HEK293 (cell line): ENCODE measurements around the gene USP1.

ENCODE experiments used
- CTCF ChIA-PET: fragments of 350-600 bp; formaldehyde crosslinking; extraction: SDS; loops from one replicate; lab custom pipeline; 2021; ENCODE audit warnings: antibody characterized with exemption; lab: Yijun Ruan, JAX
- POLR2A ChIA-PET: fragments of 300-600 bp; formaldehyde crosslinking; extraction: SDS; loops from one replicate; lab custom pipeline; 2020; ENCODE audit warnings: antibody characterized with exemption, inconsistent platforms; lab: Yijun Ruan, JAX
- H3K27ac ChIP-seq: fragments of 200-500 bp; sonication (Bioruptor generic); 2 replicates; pipeline ENCODE4 v1.5.1; 2014; ENCODE audit warnings: low read depth, low read length, control low read depth, inconsistent platforms; ENCODE audit errors: extremely low read depth
- H3K36me3 ChIP-seq, 2 experiments: fragments of 200-500 bp in 1 of 2; sonication (Bioruptor generic) in 1 of 2; 1 replicate in 1 of 2; 2 replicates in 1 of 2; pipeline ENCODE4 v1.5.1; 2014 to 2017; ENCODE audit warnings: inconsistent platforms in 2 of 2, low read length in 2 of 2; ENCODE audit not compliant: control insufficient read depth in 2 of 2, insufficient read depth in 1 of 2
- H3K4me1 ChIP-seq: fragments of 200-500 bp; sonication (Bioruptor generic); 2 replicates; pipeline ENCODE4 v1.5.1; 2014; ENCODE audit warnings: mild to moderate bottlenecking, low read length, inconsistent platforms; ENCODE audit not compliant: control insufficient read depth, insufficient read depth
- H3K4me3 ChIP-seq: 2 replicates; pipeline ENCODE4 v1.5.1; 2011; ENCODE audit warnings: low read depth, mild to moderate bottlenecking, control low read depth, low read length, moderate library complexity
- H3K9me3 ChIP-seq: fragments of 200-500 bp; sonication (Bioruptor generic); 2 replicates; pipeline ENCODE4 v1.5.1; 2014; ENCODE audit warnings: low read depth, low read length, inconsistent platforms; ENCODE audit not compliant: control insufficient read depth, insufficient read depth
- BCL11B ChIP-seq: fragments of 450-650 bp; formaldehyde crosslinking; IDR thresholded peaks from 2 replicates; pipeline ENCODE4 v1.5.1; 2016; ENCODE audit warnings: low read depth, missing biosample characterization, missing genetic modification characterization
- IKZF3 ChIP-seq: fragments of 450-650 bp; IDR thresholded peaks from 2 replicates; pipeline ENCODE4 v1.5.0; 2018; ENCODE audit warnings: missing biosample characterization, mild to moderate bottlenecking, missing genetic modification characterization, moderate library complexity
- KLF7 ChIP-seq: fragments of 450-650 bp; formaldehyde crosslinking; IDR thresholded peaks from 2 replicates; pipeline ENCODE4 v1.5.1; 2016; ENCODE audit warnings: missing biosample characterization, missing genetic modification characterization, borderline replicate concordance
- OSR2 ChIP-seq: fragments of 450-650 bp; formaldehyde crosslinking; IDR thresholded peaks from 2 replicates; pipeline ENCODE4 v1.5.1; 2016; ENCODE audit warnings: missing biosample characterization, missing genetic modification characterization
- RBAK ChIP-seq: fragments of 450-650 bp; formaldehyde crosslinking; IDR thresholded peaks from 2 replicates; pipeline ENCODE4 v1.5.1; 2016; ENCODE audit warnings: missing biosample characterization, missing genetic modification characterization
- SCRT1 ChIP-seq: fragments of 450-650 bp; formaldehyde crosslinking; IDR thresholded peaks from 2 replicates; pipeline ENCODE4 v1.5.1; 2016; ENCODE audit warnings: missing biosample characterization, missing genetic modification characterization, borderline replicate concordance
- ZFP37 ChIP-seq: fragments of 450-650 bp; formaldehyde crosslinking; IDR thresholded peaks from 2 replicates; pipeline ENCODE4 v1.5.1; 2016; ENCODE audit warnings: missing biosample characterization, missing genetic modification characterization
- ZFP41 ChIP-seq: fragments of 450-650 bp; formaldehyde crosslinking; IDR thresholded peaks from 2 replicates; pipeline ENCODE4 v1.5.1; 2016; ENCODE audit warnings: missing biosample characterization, missing genetic modification characterization, borderline replicate concordance
- ZNF121 ChIP-seq: fragments of 450-650 bp; formaldehyde crosslinking; IDR thresholded peaks from 2 replicates; pipeline ENCODE4 v1.5.1; 2016; ENCODE audit warnings: missing biosample characterization, missing genetic modification characterization
- ZNF214 ChIP-seq: fragments of 450-650 bp; formaldehyde crosslinking; IDR thresholded peaks from 2 replicates; pipeline ENCODE4 v1.5.1; 2017; ENCODE audit warnings: missing biosample characterization, mild to moderate bottlenecking, missing genetic modification characterization, borderline replicate concordance
- ZNF274 ChIP-seq, 2 experiments: fragments of 200-500 bp in 1 of 2; fragments of 450-650 bp in 1 of 2; sonication (Bioruptor generic) in 1 of 2; formaldehyde crosslinking in 1 of 2; IDR thresholded peaks; 2 replicates each; pipeline versions ENCODE4 v1.5.1 to v1.6.1; 2014 to 2016; ENCODE audit warnings: borderline replicate concordance in 1 of 2, inconsistent platforms in 1 of 2, low read length in 1 of 2, missing biosample characterization in 1 of 2, missing genetic modification characterization in 1 of 2
- ZNF311 ChIP-seq: fragments of 450-650 bp; formaldehyde crosslinking; IDR thresholded peaks from 2 replicates; pipeline ENCODE4 v1.5.1; 2017; ENCODE audit warnings: missing biosample characterization, missing genetic modification characterization, borderline replicate concordance
- ZNF416 ChIP-seq: fragments of 450-650 bp; formaldehyde crosslinking; IDR thresholded peaks from 2 replicates; pipeline ENCODE4 v1.5.1; 2016; ENCODE audit warnings: missing biosample characterization, missing genetic modification characterization
- ZNF555 ChIP-seq: fragments of 450-650 bp; formaldehyde crosslinking; conservative IDR thresholded peaks from 2 replicates; pipeline ENCODE4 v1.5.1; 2017; ENCODE audit warnings: missing biosample characterization, mild to moderate bottlenecking, missing genetic modification characterization, inconsistent platforms
- ZNF571 ChIP-seq: fragments of 450-650 bp; formaldehyde crosslinking; IDR thresholded peaks from 2 replicates; pipeline ENCODE4 v1.5.0; 2017; ENCODE audit warnings: missing biosample characterization, missing genetic modification characterization
- ZNF623 ChIP-seq: fragments of 450-650 bp; formaldehyde crosslinking; IDR thresholded peaks from 2 replicates; pipeline ENCODE4 v1.5.1; 2016; ENCODE audit warnings: missing biosample characterization, missing genetic modification characterization
- ZNF76 ChIP-seq: fragments of 450-650 bp; formaldehyde crosslinking; IDR thresholded peaks from 2 replicates; pipeline ENCODE4; 2016; ENCODE audit warnings: low read depth, missing biosample characterization, missing genetic modification characterization, borderline replicate concordance
- ZNF776 ChIP-seq: fragments of 450-650 bp; formaldehyde crosslinking; IDR thresholded peaks from 2 replicates; pipeline ENCODE4 v1.5.0; 2017; ENCODE audit warnings: missing biosample characterization, missing genetic modification characterization, borderline replicate concordance
- ZNF777 ChIP-seq: fragments of 450-650 bp; formaldehyde crosslinking; IDR thresholded peaks from 2 replicates; pipeline ENCODE4 v1.5.1; 2017; ENCODE audit warnings: missing biosample characterization, missing genetic modification characterization, borderline replicate concordance
- ZNF843 ChIP-seq: fragments of 450-650 bp; formaldehyde crosslinking; IDR thresholded peaks from 2 replicates; pipeline ENCODE4 v1.5.1; 2016; ENCODE audit warnings: missing biosample characterization, missing genetic modification characterization
- TF ChIP-seq, protein P1 (sequence below): sonication (generic); formaldehyde crosslinking; IDR thresholded peaks from 2 replicates; pipeline ENCODE4 v1.8.1; 2022; ENCODE audit warnings: mild to moderate bottlenecking, moderate library complexity, missing genetic modification reagents
- TF ChIP-seq, protein P2 (sequence below): fragments of 450-650 bp; formaldehyde crosslinking; IDR thresholded peaks from 2 replicates; pipeline ENCODE4 v1.5.0; 2017; ENCODE audit warnings: missing biosample characterization, missing genetic modification characterization, borderline replicate concordance
- TF ChIP-seq, protein P3 (sequence below): fragments of 450-650 bp; formaldehyde crosslinking; IDR thresholded peaks from 2 replicates; pipeline ENCODE4 v1.5.1; 2016; ENCODE audit warnings: missing biosample characterization, missing genetic modification characterization
- TF ChIP-seq, protein P4 (sequence below): fragments of 450-650 bp; formaldehyde crosslinking; IDR thresholded peaks from 2 replicates; pipeline ENCODE4 v1.5.1; 2017; ENCODE audit warnings: missing biosample characterization, missing genetic modification characterization
- TF ChIP-seq, protein P5 (sequence below): fragments of 450-650 bp; formaldehyde crosslinking; IDR thresholded peaks from 2 replicates; pipeline ENCODE4 v1.5.1; 2016; ENCODE audit warnings: missing biosample characterization, missing genetic modification characterization

Gene USP1

DNA sequence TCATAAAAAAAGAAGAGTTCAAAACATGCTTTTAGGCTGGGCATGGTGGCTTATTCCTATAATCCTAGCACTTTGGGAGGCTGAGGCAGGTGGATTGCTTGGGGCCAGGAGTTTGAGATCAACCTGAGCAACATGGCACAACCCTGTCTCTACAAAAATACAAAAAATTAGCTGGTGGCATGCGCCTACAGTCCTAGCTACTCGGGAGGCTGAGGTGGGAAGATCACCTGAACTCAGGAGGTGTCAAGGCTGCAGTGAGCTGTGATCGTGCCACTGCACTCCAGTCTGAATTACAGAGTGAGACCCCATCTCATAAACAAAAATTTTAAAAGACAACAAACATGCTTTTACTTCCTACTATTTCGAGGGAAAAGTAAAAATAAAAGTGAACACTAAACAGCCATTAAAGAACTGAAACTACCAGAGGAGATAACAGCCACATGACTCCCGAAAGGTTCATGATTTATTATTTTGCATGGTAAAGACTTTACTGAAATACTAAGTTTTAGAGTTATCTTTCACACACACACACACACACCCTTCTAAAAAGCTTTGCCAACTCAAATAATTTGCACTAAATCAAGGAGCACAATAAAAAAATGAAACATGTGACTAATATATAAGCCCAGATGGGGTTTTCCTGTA, 48.1 kb downstream of the USP1 start:
- ChIA-PET POLR2A (no interaction called here), CTCF (interaction anchor here (0.6 to 0.8 kb wide), 2 partner anchors 25 to 43 kb away, joined by 3 read pairs; no protein-coding TSS in a partner anchor)
- peaks cover 3 to 5% of the 10 kb centered on the region in 2 experiments for H3K36me3 ChIP-seq
- no peak overlapping the region for H3K4me3 ChIP-seq
- H3K9me3 ChIP-seq = no peaks in the 10 kb centered on the region
- H3K4me1 ChIP-seq = no peaks in the 10 kb centered on the region
- TF ChIP-seq ZNF121 = no peak
- TF ChIP-seq ZNF777 (tag by site-specific recombination) = no peak
- TF ChIP-seq ZNF214 = no peak
- no peak overlapping the region for H3K27ac ChIP-seq

DNA sequence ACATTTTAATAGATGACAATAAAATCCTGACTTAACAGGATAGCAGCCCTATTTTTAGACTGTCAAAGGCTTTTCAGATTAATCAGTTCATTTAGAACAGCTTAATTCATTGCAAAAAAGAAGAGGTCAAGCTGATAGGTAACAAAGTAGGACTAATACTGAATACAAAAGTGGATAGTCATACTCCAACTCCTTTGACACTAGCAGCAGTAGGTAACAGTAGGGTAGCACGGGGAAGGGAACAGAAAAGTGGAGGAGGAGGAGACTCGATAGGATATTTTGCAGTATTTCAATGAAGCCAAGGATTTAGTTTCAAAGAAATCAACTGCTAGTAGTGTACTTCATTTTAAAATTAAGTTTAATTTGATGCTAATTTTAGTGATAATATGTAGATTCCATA, 51.1 kb downstream of the USP1 start:
- H3K27ac ChIP-seq = no peak overlapping the region

DNA sequence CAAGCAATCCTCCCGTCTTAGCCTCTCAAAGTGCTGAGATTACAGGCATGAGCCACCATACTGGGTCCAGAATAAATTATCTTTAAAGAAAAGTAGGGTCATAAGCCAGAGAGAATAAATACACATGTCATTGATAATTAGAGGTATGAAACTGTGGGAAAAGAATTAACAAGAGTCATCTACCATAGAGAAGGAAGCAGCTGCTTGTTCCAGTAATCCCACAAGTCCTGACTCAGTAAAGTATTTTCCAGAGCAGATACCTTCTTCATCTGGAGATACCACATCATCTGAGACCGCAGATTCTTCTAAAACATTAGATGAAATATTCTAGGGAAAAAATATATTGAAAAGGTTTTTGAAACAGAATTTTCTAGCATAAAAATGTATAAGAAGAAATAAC, 55.7 kb downstream of the USP1 start:
- no peak overlapping the region for H3K4me3 ChIP-seq
- H3K36me3 ChIP-seq = peaks cover 8 to 29% of the 10 kb centered on the region in 2 experiments
- H3K27ac ChIP-seq = no peak overlapping the region
- POLR2A ChIA-PET = no interaction called here
- no peak for TF ChIP-seq ZNF416
- TF ChIP-seq ZNF311 (tag by site-specific recombination) = no peak
- TF ChIP-seq KLF7 = no peak
- no peak for TF ChIP-seq ZNF776
- TF ChIP-seq, protein P1, sequence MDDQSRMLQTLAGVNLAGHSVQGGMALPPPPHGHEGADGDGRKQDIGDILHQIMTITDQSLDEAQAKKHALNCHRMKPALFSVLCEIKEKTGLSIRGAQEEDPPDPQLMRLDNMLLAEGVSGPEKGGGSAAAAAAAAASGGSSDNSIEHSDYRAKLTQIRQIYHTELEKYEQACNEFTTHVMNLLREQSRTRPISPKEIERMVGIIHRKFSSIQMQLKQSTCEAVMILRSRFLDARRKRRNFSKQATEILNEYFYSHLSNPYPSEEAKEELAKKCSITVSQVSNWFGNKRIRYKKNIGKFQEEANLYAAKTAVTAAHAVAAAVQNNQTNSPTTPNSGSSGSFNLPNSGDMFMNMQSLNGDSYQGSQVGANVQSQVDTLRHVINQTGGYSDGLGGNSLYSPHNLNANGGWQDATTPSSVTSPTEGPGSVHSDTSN (CRISPR knock-in tag) = no peak
- no peak for TF ChIP-seq ZNF274 (IDR thresholded peaks at IDR 0.05; ENCODE audit: low read length)
- no peak for TF ChIP-seq ZNF274 (tag by site-specific recombination; IDR thresholded peaks at IDR 0.05; ENCODE audit: borderline replicate concordance)
- TF ChIP-seq, protein P2, sequence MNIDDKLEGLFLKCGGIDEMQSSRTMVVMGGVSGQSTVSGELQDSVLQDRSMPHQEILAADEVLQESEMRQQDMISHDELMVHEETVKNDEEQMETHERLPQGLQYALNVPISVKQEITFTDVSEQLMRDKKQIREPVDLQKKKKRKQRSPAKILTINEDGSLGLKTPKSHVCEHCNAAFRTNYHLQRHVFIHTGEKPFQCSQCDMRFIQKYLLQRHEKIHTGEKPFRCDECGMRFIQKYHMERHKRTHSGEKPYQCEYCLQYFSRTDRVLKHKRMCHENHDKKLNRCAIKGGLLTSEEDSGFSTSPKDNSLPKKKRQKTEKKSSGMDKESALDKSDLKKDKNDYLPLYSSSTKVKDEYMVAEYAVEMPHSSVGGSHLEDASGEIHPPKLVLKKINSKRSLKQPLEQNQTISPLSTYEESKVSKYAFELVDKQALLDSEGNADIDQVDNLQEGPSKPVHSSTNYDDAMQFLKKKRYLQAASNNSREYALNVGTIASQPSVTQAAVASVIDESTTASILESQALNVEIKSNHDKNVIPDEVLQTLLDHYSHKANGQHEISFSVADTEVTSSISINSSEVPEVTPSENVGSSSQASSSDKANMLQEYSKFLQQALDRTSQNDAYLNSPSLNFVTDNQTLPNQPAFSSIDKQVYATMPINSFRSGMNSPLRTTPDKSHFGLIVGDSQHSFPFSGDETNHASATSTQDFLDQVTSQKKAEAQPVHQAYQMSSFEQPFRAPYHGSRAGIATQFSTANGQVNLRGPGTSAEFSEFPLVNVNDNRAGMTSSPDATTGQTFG (tag by site-specific recombination) = no peak
- no peak for TF ChIP-seq OSR2 (tag by site-specific recombination)
- TF ChIP-seq ZNF623 = no peak
- TF ChIP-seq, protein P3, sequence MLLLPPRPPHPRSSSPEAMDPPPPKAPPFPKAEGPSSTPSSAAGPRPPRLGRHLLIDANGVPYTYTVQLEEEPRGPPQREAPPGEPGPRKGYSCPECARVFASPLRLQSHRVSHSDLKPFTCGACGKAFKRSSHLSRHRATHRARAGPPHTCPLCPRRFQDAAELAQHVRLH = no peak
- no peak for TF ChIP-seq ZFP37
- H3K4me1 ChIP-seq = no peaks in the 10 kb centered on the region
- no peaks in the 10 kb centered on the region for H3K9me3 ChIP-seq
- CTCF ChIA-PET = interaction anchor here (0.7 kb wide), 1 partner anchor 1131 kb away, joined by 3 read pairs; no protein-coding TSS in a partner anchor

More for the DNA sequence above, 51.1 kb downstream of the USP1 start:
- POLR2A ChIA-PET = no interaction called here
- TF ChIP-seq ZNF76 (tag by site-specific recombination) = no peak
- no peak for TF ChIP-seq RBAK (tag by site-specific recombination)
- TF ChIP-seq BCL11B (tag by site-specific recombination) = no peak
- TF ChIP-seq KLF7 = no peak
- TF ChIP-seq ZNF555 (tag by site-specific recombination) = no peak
- TF ChIP-seq ZNF843 (tag by site-specific recombination) = no peak
- no peak for TF ChIP-seq IKZF3 (tag by site-specific recombination)
- no peak for TF ChIP-seq SCRT1 (tag by site-specific recombination)
- TF ChIP-seq ZNF571 (tag by site-specific recombination) = no peak
- TF ChIP-seq, protein P4, sequence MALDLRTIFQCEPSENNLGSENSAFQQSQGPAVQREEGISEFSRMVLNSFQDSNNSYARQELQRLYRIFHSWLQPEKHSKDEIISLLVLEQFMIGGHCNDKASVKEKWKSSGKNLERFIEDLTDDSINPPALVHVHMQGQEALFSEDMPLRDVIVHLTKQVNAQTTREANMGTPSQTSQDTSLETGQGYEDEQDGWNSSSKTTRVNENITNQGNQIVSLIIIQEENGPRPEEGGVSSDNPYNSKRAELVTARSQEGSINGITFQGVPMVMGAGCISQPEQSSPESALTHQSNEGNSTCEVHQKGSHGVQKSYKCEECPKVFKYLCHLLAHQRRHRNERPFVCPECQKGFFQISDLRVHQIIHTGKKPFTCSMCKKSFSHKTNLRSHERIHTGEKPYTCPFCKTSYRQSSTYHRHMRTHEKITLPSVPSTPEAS (tag by site-specific recombination) = no peak
- no peak for TF ChIP-seq ZFP41 (tag by site-specific recombination)
- TF ChIP-seq, protein P5, sequence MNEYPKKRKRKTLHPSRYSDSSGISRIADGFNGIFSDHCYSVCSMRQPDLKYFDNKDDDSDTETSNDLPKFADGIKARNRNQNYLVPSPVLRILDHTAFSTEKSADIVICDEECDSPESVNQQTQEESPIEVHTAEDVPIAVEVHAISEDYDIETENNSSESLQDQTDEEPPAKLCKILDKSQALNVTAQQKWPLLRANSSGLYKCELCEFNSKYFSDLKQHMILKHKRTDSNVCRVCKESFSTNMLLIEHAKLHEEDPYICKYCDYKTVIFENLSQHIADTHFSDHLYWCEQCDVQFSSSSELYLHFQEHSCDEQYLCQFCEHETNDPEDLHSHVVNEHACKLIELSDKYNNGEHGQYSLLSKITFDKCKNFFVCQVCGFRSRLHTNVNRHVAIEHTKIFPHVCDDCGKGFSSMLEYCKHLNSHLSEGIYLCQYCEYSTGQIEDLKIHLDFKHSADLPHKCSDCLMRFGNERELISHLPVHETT (tag by site-specific recombination) = no peak
- H3K4me3 ChIP-seq = no peak overlapping the region
- H3K36me3 ChIP-seq = peaks cover 12 to 22% of the 10 kb centered on the region in 2 experiments
- H3K4me1 ChIP-seq = no peaks in the 10 kb centered on the region
- CTCF ChIA-PET = interaction anchor here (0.6 to 1.0 kb wide), 2 partner anchors 22 to 837 kb away, joined by 3 to 4 read pairs; no protein-coding TSS in a partner anchor
- no peaks in the 10 kb centered on the region for H3K9me3 ChIP-seq
